BJ (cell line): ENCODE measurements around the gene ZNF644. TPM values are rescaled to one million over a fixed set of nuclear protein-coding genes. Genes with fewer than 3 reads are reported as not detected.

ENCODE experiments used
- CTCF ChIA-PET: fragments of 350-600 bp; formaldehyde crosslinking; extraction: SDS; loops from one replicate; lab custom pipeline; 2021; ENCODE audit warnings: antibody characterized with exemption, inconsistent platforms; lab: Yijun Ruan, JAX
- POLR2A ChIA-PET: fragments of 300-600 bp; sonication (Branson Sonifier 250); formaldehyde crosslinking; extraction: SDS; loops from one replicate; lab custom pipeline; 2021; ENCODE audit warnings: antibody characterized with exemption; lab: Charles Lee
- DNase-seq: peaks from one replicate; pipeline ENCODE4 v3.0.0-alpha.2; 2011; ENCODE audit warnings: low read depth
- H3K27me3 ChIP-seq: 2 replicates; pipeline ENCODE4 v1.6.0; 2011; ENCODE audit warnings: low read length; ENCODE audit not compliant: control insufficient read depth, insufficient read depth
- H3K36me3 ChIP-seq: 2 replicates; pipeline ENCODE4 v1.5.1; 2011; ENCODE audit warnings: low read length; ENCODE audit not compliant: control insufficient read depth, insufficient read depth
- H3K4me3 ChIP-seq: 2 replicates; pipeline ENCODE4 v1.5.1; 2011; ENCODE audit warnings: low read depth, mild to moderate bottlenecking, control low read depth, low read length
- polyA plus RNA-seq: library from polyadenylated mRNA; depleted of rRNA; stranded (reverse); fragments of >200 nt; gene quantifications from 2 replicates; pipeline ENCODE4 v1.2.3, GENCODE V29; 2011
- TF ChIP-seq, protein P1 (sequence below): IDR thresholded peaks from 2 replicates; pipeline ENCODE4 v1.5.1; 2011; ENCODE audit warnings: low read depth, mild to moderate bottlenecking, control low read depth, inconsistent platforms, low read length, moderate library complexity; ENCODE audit not compliant: insufficient read depth

Gene ZNF644
- polyA plus RNA-seq, 1 experiment, result 7.3 TPM

DNA sequence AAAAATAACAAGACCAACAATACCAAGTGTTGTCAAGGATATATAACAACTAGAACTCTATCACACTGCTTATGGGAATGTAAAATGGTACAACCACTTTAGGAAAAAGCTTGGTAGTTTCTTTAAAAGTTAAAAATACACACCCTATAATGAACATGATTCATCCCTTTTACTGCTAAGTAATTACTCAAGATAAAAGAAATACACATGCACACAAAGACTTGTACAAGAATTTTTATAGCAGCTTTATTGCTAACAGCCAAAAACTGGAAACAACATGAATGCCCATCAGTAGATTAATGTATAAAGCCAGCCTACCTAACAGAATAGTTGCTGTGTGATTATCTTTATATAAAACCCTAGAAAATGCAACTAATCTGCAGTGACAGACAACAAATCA lies 10.5 kb upstream of the ZNF644 start:
- Histone ChIP-seq H3K4me3 (no peak overlapping the region), H3K27me3 (no peaks in the 10 kb centered on the region; the same call in 1 of the 2 replicates), H3K36me3 (no peaks in the 10 kb centered on the region)
- POLR2A ChIA-PET, result no interaction called here
- TF ChIP-seq, protein P1, sequence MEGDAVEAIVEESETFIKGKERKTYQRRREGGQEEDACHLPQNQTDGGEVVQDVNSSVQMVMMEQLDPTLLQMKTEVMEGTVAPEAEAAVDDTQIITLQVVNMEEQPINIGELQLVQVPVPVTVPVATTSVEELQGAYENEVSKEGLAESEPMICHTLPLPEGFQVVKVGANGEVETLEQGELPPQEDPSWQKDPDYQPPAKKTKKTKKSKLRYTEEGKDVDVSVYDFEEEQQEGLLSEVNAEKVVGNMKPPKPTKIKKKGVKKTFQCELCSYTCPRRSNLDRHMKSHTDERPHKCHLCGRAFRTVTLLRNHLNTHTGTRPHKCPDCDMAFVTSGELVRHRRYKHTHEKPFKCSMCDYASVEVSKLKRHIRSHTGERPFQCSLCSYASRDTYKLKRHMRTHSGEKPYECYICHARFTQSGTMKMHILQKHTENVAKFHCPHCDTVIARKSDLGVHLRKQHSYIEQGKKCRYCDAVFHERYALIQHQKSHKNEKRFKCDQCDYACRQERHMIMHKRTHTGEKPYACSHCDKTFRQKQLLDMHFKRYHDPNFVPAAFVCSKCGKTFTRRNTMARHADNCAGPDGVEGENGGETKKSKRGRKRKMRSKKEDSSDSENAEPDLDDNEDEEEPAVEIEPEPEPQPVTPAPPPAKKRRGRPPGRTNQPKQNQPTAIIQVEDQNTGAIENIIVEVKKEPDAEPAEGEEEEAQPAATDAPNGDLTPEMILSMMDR, result no peak
- CTCF ChIA-PET, result no interaction called here
- DNase-seq, result no peak

DNA sequence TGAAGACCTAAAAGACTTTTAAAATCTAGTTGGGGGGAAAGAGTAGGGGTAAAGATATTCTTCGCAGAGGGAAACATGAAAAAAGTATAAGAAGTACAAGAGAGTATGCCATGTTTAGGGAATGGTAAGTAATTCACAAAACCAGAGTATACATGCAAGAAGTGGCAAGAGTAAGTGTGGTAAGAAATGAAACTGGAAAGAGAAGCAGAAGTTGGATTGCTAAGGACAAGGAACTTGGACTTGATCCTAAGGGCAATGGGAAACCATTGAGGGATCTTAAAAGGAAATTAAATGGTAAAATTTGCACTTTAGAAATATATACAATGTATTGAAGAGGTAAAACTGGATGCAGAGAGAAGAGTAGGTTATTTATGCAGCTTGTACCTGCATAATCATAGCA lies 9.2 kb upstream of the ZNF644 start:
- H3K36me3 ChIP-seq, result no peaks in the 10 kb centered on the region
- DNase-seq, result no peak
- TF ChIP-seq, protein P1, result no peak
- H3K27me3 ChIP-seq, result no peaks in the 10 kb centered on the region; the same call in 1 of the 2 replicates
- POLR2A ChIA-PET, result no interaction called here
- CTCF ChIA-PET, result no interaction called here
- no peak overlapping the region for H3K4me3 ChIP-seq

DNA sequence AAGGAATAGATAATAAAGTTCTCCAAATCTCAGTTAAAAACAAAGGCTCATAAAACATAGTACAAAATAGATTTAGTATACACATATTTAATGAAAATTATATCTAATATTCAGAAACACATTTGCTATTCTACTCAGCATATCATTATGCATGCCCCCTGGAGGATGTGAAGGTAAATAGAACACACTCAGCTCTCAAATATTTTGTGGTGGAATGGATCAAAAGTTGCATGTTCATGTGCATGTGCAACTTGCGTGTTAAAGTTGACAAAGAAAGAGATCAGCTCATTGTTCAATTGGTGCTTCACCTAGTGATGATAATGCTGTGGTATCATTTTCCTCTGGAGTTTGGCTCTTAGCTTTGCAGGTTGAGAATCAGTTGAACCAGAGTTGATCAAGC lies 4.9 kb upstream of the ZNF644 start:
- H3K4me3 ChIP-seq, result no peak overlapping the region
- POLR2A ChIA-PET, result no interaction called here
- DNase-seq, result no peak
- no peaks in the 10 kb centered on the region for H3K27me3 ChIP-seq
- CTCF ChIA-PET, result interaction anchor here (0.8 kb wide), 1 partner anchor 11 kb away, joined by 3 read pairs; no protein-coding TSS in a partner anchor
- TF ChIP-seq, protein P1, result peak; percentile 43
- H3K36me3 ChIP-seq, result no peaks in the 10 kb centered on the region

DNA sequence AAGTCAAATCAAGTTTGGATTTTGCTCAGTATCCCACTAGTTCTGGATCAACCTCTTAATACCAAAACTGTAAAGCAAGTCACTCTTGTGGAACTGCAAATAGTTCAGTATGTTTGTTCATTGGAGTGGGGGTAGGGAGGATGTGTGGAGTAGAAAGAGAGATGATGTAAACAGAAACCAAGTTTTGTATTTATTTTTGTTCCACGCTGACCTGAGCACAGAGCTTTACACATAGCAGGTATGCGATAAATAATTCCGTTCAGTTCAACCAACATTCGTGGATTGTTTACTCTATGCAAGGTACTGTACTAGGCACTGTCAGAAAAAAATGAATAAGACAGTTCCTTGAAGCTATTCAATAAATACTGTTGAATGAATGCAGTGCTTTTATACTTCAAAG lies 4.5 kb upstream of the ZNF644 start:
- TF ChIP-seq, protein P1, result no peak
- no peak for DNase-seq
- ChIA-PET POLR2A (no interaction called here), CTCF (interaction anchor here (0.6 to 0.8 kb wide), 2 partner anchors 11 to 44 kb away, joined by 3 read pairs; no protein-coding TSS in a partner anchor)
- H3K4me3 ChIP-seq, result no peak overlapping the region
- H3K36me3 ChIP-seq, result no peaks in the 10 kb centered on the region
- no peaks in the 10 kb centered on the region for H3K27me3 ChIP-seq

- POLR2A ChIA-PET, result no interaction called here
- Histone ChIP-seq H3K36me3 (no peaks in the 10 kb centered on the region), H3K27me3 (no peaks in the 10 kb centered on the region), H3K4me3 (no peak overlapping the region)
- CTCF ChIA-PET, result no interaction called here
- no peak for DNase-seq
- TF ChIP-seq, protein P1, result no peak
These were observed 2.8 kb upstream of the ZNF644 start for GRCh38 chr1:91024481-91025119.
